EL (cell line): ENCODE measurements around the gene MAST4.
"Not testable (repeated sequence)": the region's sequence is repeated elsewhere in the genome, so short reads cannot be mapped to it uniquely, and the experiment has no call there.

Experiments used
- DNase-seq: peaks from one replicate; pipeline ENCODE4 v3.0.0-alpha.2; 2016

MAST4 gene

GRCh38 chr5:66652818-66653217 lies 56.6 kb downstream of the MAST4 start:
- DNase-seq, result no peak

- DNase-seq, result peak; percentile 55
These were observed 57.1 kb downstream of the MAST4 start for GRCh38 chr5:66653325-66653724.

- no peak for DNase-seq
These were observed 59.5 kb downstream of the MAST4 start for GRCh38 chr5:66655395-66656324.

GRCh38 chr5:66658516-66658915 lies 62.3 kb downstream of the MAST4 start:
- DNase-seq, result no peak

GRCh38 chr5:66659780-66660179 lies 63.6 kb downstream of the MAST4 start:
- no peak for DNase-seq

GRCh38 chr5:66660396-66660795 lies 64.2 kb downstream of the MAST4 start:
- DNase-seq, result no peak

- peak; percentile 2 for DNase-seq
These were observed 65.0 kb downstream of the MAST4 start for GRCh38 chr5:66661149-66661548.

- DNase-seq, result no peak
These were observed 70.6 kb downstream of the MAST4 start for GRCh38 chr5:66666778-66667177.

- DNase-seq, result no peak
These were observed 73.1 kb downstream of the MAST4 start for GRCh38 chr5:66669086-66669861.

- DNase-seq, result no peak
These were observed 73.6 kb downstream of the MAST4 start for GRCh38 chr5:66669862-66670195.

GRCh38 chr5:66671305-66671704 lies 75.1 kb downstream of the MAST4 start:
- DNase-seq, result no peak

GRCh38 chr5:66674802-66675201 lies 78.6 kb downstream of the MAST4 start:
- DNase-seq, result no peak

GRCh38 chr5:66675406-66675805 lies 79.2 kb downstream of the MAST4 start:
- no peak for DNase-seq

- no peak for DNase-seq
These were observed 84.0 kb downstream of the MAST4 start for GRCh38 chr5:66680221-66680620.

GRCh38 chr5:66680804-66681203 lies 84.6 kb downstream of the MAST4 start:
- no peak for DNase-seq

- no peak for DNase-seq
These were observed 88.5 kb downstream of the MAST4 start for GRCh38 chr5:66684663-66685062.

- DNase-seq, result no peak
These were observed 93.5 kb downstream of the MAST4 start for GRCh38 chr5:66689522-66690220.

GRCh38 chr5:66694036-66694435 lies 97.8 kb downstream of the MAST4 start:
- no peak for DNase-seq

- DNase-seq, result not testable (repeated sequence)
These were observed 99.6 kb downstream of the MAST4 start for GRCh38 chr5:66695840-66696239.

- no peak for DNase-seq
These were observed 101.8 kb downstream of the MAST4 start for GRCh38 chr5:66697796-66698564.

GRCh38 chr5:66701244-66701643 lies 105.1 kb downstream of the MAST4 start:
- DNase-seq, result no peak

GRCh38 chr5:66702426-66702825 lies 106.2 kb downstream of the MAST4 start:
- DNase-seq, result no peak
